ES-I3 (cell line): ENCODE data around the gene SHH.

Experiments used
- H3K36me3 ChIP-seq: 2 replicates; pipeline ENCODE4 v1.6.1; 2013; ENCODE audit warnings: mild to moderate bottlenecking, low read length, control low read depth, moderate library complexity; ENCODE audit not compliant: insufficient read depth
- H3K4me1 ChIP-seq: 2 replicates; pipeline ENCODE4 v1.6.1; 2013; ENCODE audit warnings: mild to moderate bottlenecking, control low read depth, low read length; ENCODE audit not compliant: insufficient read depth
- H3K9ac ChIP-seq: 2 replicates; pipeline ENCODE4 v1.6.1; 2013; ENCODE audit warnings: low read depth, mild to moderate bottlenecking, low read length, moderate library complexity
- H3K9me3 ChIP-seq: 2 replicates; pipeline ENCODE4 v1.6.1; 2013; ENCODE audit warnings: mild to moderate bottlenecking, low read length, moderate library complexity; ENCODE audit not compliant: control insufficient read depth, insufficient read depth

The SHH gene

GRCh38 chr7:155766966-155767916 is 45.0 kb downstream of the SHH start:
- Histone ChIP-seq H3K9me3 (no peaks in the 10 kb centered on the region), H3K4me1 (0 out of 2 replicates have a peak, but pooled peaks cover 6% of the 10 kb centered on the region), H3K36me3 (peaks cover 25% of the 10 kb centered on the region), H3K9ac (no peak overlapping the region)

GRCh38 chr7:155766386-155766785 is 45.9 kb downstream of the SHH start:
- 0 out of 2 replicates have a peak, but pooled peaks cover 6% of the 10 kb centered on the region for H3K4me1 ChIP-seq
- H3K36me3 ChIP-seq, result peaks cover 25% of the 10 kb centered on the region
- H3K9me3 ChIP-seq, result no peaks in the 10 kb centered on the region
- H3K9ac ChIP-seq, result no peak overlapping the region

- Histone ChIP-seq H3K9me3 (no peaks in the 10 kb centered on the region), H3K36me3 (peaks cover 22% of the 10 kb centered on the region), H3K4me1 (0 out of 2 replicates have a peak, but pooled peaks cover 6% of the 10 kb centered on the region), H3K9ac (no peak overlapping the region)
These were observed 46.8 kb downstream of the SHH start for GRCh38 chr7:155765458-155765857.

- H3K4me1 ChIP-seq, result 0 out of 2 replicates have a peak, but pooled peaks cover 6% of the 10 kb centered on the region
- peaks cover 16% of the 10 kb centered on the region for H3K36me3 ChIP-seq
- H3K9ac ChIP-seq, result no peak overlapping the region
- H3K9me3 ChIP-seq, result no peaks in the 10 kb centered on the region
These were observed 47.8 kb downstream of the SHH start for GRCh38 chr7:155764438-155764793.

GRCh38 chr7:155763691-155764437 is 48.4 kb downstream of the SHH start:
- Histone ChIP-seq H3K36me3 (peaks cover 14% of the 10 kb centered on the region), H3K4me1 (0 out of 2 replicates have a peak, but pooled peaks cover 6% of the 10 kb centered on the region), H3K9me3 (no peaks in the 10 kb centered on the region), H3K9ac (no peak overlapping the region)

GRCh38 chr7:155763122-155763521 is 49.1 kb downstream of the SHH start:
- Histone ChIP-seq H3K4me1 (0 out of 2 replicates have a peak, but pooled peaks cover 6% of the 10 kb centered on the region), H3K36me3 (peaks cover 14% of the 10 kb centered on the region), H3K9ac (no peak overlapping the region), H3K9me3 (no peaks in the 10 kb centered on the region)

GRCh38 chr7:155762655-155763054 is 49.6 kb downstream of the SHH start:
- no peaks in the 10 kb centered on the region for H3K9me3 ChIP-seq
- H3K36me3 ChIP-seq, result peaks cover 14% of the 10 kb centered on the region
- H3K4me1 ChIP-seq, result 0 out of 2 replicates have a peak, but pooled peaks cover 6% of the 10 kb centered on the region
- H3K9ac ChIP-seq, result no peak overlapping the region

GRCh38 chr7:155762036-155762435 is 50.2 kb downstream of the SHH start:
- Histone ChIP-seq H3K4me1 (0 out of 2 replicates have a peak, but pooled peaks cover 6% of the 10 kb centered on the region), H3K36me3 (peaks cover 14% of the 10 kb centered on the region), H3K9me3 (no peaks in the 10 kb centered on the region; the same call in 1 of the 2 replicates), H3K9ac (no peak overlapping the region)

GRCh38 chr7:155761162-155761561 is 51.1 kb downstream of the SHH start:
- Histone ChIP-seq H3K36me3 (peaks cover 11% of the 10 kb centered on the region; the same call in 1 of the 2 replicates), H3K9ac (no peak overlapping the region), H3K4me1 (0 out of 2 replicates have a peak, but pooled peaks cover 6% of the 10 kb centered on the region), H3K9me3 (no peaks in the 10 kb centered on the region; the same call in 1 of the 2 replicates)

- 0 out of 2 replicates have a peak, but pooled peaks cover 6% of the 10 kb centered on the region for H3K4me1 ChIP-seq
- peaks cover 2% of the 10 kb centered on the region; the same call in 1 of the 2 replicates for H3K36me3 ChIP-seq
- H3K9ac ChIP-seq, result no peak overlapping the region
- H3K9me3 ChIP-seq, result no peaks in the 10 kb centered on the region; the same call in 1 of the 2 replicates
These were observed 52.4 kb downstream of the SHH start for GRCh38 chr7:155759740-155760430.

GRCh38 chr7:155758348-155758747 is 53.9 kb downstream of the SHH start:
- Histone ChIP-seq H3K9ac (no peak overlapping the region), H3K4me1 (peaks cover under 1% of the 10 kb centered on the region; the same call in 1 of the 2 replicates), H3K9me3 (no peaks in the 10 kb centered on the region; the same call in 1 of the 2 replicates), H3K36me3 (no peaks in the 10 kb centered on the region)

- Histone ChIP-seq H3K9ac (no peak overlapping the region), H3K9me3 (no peaks in the 10 kb centered on the region; the same call in none of the 2 replicates), H3K4me1 (peaks cover 3% of the 10 kb centered on the region; the same call in 1 of the 2 replicates), H3K36me3 (no peaks in the 10 kb centered on the region)
These were observed 55.9 kb downstream of the SHH start for GRCh38 chr7:155756322-155756721.

- Histone ChIP-seq H3K9me3 (no peaks in the 10 kb centered on the region; the same call in none of the 2 replicates), H3K4me1 (peaks cover 3% of the 10 kb centered on the region; the same call in 1 of the 2 replicates), H3K36me3 (no peaks in the 10 kb centered on the region), H3K9ac (no peak overlapping the region)
These were observed 57.2 kb downstream of the SHH start for GRCh38 chr7:155755026-155755425.
